Activated CD8-positive, alpha-beta memory T cell treated with anti-CD3 and anti-CD28 coated beads, Interleukin-2, amount 50 U/mL, for 24 hours (primary cell): ENCODE measurements around the gene DSTN.

Experiments
- DNase-seq: peaks from one replicate; pipeline ENCODE4 v3.0.0-alpha.2; 2020; ENCODE audit errors: extremely low read depth

Gene DSTN

GRCh38 chr20:17637413-17637780, 67.5 kb downstream of the DSTN start:
- no peak for DNase-seq

GRCh38 chr20:17637985-17638640, 68.2 kb downstream of the DSTN start:
- DNase-seq = no peak

- DNase-seq = no peak
Measured at GRCh38 chr20:17638835-17639407, 69.0 kb downstream of the DSTN start.

DNA sequence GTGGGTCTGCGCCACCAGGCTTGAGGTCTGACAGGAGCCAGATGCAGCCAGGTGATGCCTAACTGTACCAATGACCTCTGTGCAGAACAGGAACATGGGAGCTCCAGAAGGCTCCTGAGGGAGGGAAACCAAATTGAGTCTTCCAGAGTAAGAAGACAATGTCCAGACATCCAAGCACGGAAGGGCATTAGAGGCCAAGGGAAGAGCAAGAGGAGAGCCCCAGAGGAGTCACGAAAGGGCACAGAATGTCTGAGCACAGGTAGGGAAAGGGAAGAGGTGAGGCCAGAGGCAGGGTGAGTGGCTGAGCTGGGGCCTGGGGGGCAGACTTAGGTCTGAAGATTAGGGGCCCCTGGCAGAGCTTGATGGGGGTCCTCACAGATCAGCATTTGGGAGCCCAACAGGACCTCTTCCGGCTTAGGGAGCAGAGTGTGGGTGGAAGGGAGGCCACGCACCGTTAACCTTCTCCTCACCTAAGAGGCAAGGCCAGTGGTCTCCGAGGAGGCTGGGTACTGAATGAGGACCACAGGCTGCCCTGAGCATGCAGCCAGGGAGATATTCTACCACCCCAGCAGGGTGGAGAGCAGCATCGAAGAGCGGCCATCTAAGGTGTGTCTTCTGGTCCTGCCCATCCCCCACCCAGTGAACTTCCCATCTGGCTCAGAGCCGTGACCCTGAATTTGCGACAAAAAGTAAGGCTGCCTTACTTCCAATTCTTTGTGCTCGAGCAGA, 70.4 kb downstream of the DSTN start:
- no peak for DNase-seq

- no peak for DNase-seq
Measured at GRCh38 chr20:17640875-17641378, 71.1 kb downstream of the DSTN start.

GRCh38 chr20:17641520-17641964, 71.7 kb downstream of the DSTN start:
- DNase-seq = no peak

DNA sequence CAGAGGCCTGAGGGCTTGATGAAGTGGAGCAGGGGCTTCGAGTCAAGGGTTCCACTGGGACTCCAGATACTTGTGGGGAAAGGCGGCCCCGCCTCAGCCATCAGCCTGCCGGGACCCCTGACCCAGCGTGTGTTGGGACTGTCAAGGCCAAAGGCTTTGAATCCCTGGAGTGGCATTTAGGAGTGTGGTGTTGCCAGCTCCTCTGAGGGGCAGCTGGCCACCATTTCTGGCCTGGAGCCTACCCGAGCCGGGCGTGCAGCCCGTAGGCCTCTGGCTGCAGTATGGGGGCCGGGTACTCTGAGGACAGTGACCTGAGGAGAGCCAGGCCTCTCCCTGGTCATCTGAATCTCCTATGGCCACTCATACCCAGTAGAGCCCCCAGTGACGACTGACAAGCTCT, 72.1 kb downstream of the DSTN start:
- DNase-seq = no peak

DNA sequence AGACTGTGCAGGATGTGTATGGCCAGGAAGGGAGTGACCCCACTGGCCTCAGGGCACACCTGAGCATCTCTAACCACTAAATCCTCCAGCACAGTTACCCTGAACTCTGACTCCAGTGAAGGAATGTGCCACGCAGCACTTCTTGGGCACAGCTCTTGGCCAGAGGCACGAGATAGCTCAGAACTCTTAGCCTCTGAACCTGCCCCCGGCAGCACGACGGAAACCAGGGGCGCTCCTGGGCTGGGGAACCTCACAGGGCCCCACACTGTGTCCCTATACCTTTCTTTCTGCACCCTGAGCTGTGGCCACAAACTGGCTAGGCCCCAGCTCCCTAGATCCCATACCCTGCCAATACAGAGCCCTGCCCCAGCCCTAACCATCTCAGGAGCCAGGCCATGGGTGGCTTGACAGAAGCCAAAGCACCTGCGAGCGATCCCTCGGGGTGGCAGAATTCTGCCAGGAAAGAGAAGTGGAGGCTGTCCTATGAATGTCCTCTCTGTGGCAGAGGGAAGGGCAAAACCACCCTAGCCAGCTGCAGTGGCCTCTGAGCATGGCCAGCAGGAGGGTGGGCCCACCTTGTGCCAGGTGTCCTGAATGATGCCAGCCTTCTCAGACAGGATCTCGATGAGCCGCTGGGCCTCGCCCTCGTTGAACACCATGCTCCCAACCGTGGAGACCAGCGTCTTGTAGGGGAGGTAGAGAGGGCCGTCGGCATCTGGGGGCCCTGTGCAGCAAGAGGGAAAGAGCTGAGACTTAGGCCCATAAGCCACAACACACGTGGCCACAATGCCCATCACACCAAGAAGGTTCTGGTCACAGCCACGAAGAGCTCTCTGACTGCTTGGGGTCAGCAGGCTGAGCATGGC, 72.8 kb downstream of the DSTN start:
- DNase-seq = no peak

DNA sequence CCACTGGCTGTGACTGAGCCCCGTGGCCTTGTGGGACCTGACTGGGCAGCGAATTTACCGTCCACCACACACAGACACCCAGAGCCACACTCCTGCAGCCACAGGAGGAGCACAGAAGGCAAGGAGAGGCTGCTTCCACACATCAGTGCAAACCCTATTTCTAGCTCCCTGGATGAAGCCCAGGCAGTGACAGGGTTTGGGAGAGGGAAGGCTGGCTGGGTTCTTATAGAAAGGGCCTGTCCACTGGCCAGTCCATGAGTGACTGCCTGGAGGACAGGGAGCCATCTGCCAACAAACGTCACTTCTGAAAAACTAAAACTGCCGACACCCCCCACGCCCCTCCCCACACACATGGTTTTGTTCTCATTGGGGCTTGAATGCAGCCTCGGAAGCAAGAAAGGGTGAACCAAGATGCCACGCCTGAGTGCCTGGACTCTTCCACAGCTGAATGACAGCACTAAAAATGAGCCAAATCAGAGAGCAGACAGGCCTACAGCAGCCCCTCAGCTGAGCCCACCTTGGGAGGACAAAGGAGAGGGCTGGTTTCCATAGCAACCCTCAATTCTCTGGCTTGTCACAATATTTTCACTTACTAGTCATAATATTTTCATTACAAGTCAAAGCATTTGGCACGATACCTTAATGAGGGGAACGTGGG, 73.8 kb downstream of the DSTN start:
- no peak for DNase-seq

DNA sequence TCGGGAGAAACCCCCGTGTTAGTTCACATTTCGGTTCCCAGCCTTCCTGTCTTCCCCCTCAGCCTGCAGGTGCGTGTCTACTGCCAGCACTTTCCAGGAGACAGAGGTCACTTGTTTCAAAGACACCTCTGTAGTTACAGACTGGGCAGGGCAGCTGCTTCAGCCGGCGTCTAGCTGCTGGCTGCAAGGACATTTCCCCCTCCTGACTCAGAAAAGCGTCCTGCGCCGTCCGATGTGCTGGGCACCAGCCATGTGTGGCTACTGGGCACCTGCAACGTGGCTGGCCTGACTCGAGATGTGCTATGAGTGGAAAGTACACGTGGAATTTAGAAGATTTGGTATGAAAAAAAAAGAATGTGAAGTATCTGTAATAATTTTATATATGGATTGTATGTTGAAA, 74.6 kb downstream of the DSTN start:
- DNase-seq = no peak

GRCh38 chr20:17645010-17645409, 75.1 kb downstream of the DSTN start:
- no peak for DNase-seq

DNA sequence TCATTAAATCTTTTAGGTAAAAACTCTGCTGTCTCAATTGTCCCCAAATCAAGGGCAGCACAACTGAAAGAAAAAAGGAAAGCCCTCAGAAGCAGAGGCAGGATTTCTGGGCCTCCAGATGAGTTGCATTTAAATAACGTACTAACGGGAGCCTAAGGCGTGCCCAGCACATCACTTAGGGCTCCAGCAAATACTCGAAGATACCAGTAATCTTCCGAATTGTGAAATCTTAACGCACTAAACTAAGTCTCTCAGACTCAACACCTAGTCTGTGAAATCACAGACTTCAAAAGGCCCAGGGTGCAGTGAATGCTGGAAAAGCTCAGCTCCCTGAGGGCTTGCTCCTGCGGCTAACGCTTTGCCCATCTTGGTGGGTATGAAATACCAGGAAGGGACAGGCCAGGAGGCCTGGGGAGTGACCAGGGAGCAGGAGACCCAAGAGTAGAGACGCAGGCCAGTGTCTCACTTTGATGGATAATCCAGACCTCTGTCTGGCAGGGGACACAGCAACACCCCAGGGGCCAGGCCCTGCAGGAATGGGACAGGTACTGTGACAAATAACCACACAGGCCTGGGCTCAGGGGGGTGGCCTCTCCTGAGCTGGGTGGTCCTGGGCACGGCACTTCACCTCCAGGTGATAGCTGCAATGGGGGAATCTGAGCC, 75.8 kb downstream of the DSTN start:
- DNase-seq = no peak

- no peak for DNase-seq
Measured at GRCh38 chr20:17646209-17646960, 76.5 kb downstream of the DSTN start.

GRCh38 chr20:17646961-17647301, 77.1 kb downstream of the DSTN start:
- DNase-seq = no peak

DNA sequence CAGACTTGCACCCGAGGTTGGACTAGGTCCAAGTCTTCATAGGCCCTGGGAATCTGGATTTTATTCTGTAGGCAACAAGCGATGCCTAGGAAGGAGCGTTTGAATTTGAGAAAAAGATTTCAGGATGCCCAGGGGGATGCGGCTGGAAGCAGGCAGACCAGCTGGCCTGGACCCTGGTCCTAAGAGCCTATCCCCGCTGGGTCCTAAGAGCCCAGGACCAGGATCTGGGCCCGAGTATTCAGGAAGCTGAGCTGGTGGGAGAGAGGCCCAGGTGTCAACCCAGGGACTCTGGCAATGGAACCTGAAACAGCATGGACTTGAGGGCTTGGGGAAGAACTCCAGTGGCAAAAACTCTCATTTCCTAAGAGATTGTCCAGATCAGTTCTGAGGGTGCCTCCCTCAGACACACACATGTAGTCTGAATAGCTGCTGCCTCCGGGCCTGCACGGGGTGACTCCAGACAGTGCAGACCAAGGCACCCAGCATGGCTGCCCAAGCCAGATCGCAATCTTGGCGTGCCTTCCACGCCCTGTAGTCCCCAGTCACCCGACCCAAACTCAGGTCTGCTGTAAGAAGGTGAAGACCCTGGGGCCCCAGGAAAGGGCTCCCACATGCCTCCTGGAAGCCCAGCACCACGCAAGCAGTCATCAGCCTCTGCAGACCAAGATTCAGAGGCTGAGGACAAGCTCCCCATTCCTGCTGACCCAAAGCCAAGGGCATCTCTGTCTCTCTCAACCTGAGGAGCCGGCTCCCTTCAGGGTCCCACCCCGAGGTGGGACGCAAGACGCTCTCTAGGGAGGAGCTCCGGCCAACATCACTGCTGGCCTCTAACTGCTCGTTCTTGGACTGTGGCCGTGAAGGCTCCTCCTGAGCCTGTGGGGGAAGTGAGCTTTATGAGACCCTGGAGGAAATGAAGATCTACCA, 77.8 kb downstream of the DSTN start:
- no peak for DNase-seq

DNA sequence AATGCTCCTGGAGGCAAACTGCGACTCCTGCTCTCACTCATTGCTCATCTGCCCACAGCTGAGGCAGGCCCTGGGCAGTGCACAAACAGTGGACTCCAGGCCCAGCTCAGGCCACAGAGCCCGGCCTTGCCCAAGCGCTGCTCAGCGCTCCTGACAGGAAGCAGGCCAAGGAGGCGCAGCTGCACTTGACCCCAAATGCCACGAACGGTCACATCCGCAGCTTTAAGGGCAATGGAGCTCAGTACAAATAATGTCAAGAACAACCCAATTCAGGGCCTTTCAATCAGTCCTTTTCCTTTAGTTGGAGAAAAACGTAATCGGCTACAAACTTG, 78.4 kb downstream of the DSTN start:
- no peak for DNase-seq

DNA sequence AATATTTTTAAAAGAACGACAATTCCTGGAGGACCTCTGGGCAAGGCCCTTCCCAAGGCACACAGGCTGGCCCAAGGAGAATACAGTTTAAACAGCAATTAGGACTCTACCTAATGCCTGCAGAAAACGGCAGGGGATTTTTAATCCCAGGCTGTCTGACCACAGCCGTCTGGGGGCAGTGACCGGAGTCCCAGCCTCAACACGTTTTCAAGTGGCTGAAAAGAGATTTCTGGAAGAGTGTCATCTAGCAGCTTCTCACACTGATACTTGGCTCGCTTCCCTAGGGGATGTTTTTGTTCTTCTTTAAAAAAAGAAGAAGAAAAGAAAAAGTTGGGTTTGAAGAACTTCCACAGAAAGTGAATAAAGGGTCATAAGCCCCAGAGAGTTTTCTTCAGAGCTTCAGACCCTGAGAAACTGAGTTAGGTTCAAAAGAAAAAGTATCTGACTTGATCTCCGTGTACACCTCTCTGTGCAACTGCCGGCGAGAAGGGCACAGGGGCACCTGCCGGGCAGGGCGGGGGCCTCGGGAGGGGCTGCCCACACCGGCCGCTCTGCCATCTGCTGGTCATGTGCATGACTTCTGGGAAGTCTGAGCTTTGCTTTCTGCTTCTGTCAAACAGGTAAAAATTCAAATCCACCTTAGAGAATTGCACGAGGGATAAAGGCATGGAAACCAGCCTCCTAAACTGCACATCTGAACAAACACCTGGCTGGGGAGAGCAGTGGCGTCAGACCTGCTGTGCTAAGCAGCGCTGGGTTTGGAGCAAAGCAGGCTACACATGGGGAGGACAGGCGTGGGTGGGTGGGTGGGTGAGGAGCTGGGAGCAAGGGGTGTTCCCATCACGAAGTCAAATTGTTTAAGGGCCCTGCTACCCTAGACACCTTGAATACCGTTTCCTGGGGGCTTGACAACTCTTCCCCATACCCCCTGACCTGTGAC, 79.2 kb downstream of the DSTN start:
- DNase-seq = no peak
